Esophagus squamous epithelium (tissue), 4 donors: ENCODE measurements around the gene PEAR1.

Source experiments
- CTCF ChIP-seq, 6 experiments: fragments of 450-650 bp in 4 of 6; fragments of 200-600 bp in 2 of 6; sonication (generic) in 2 of 6; IDR thresholded peaks; one replicate each; pipeline ENCODE4 v1.5.1; 2016 to 2019; ENCODE audit warnings: antibody characterized with exemption in 6 of 6, mild to moderate bottlenecking in 4 of 6, moderate library complexity in 4 of 6
- POLR2A ChIP-seq, 4 donors: fragments of 450-650 bp; IDR thresholded peaks; one replicate each; pipeline ENCODE4 v1.6.1; 2017; ENCODE audit warnings: antibody characterized with exemption in 4 of 4, mild to moderate bottlenecking in 4 of 4, moderate library complexity in 3 of 4

GRCh38 chr1:156874142-156874541 is 19.4 kb upstream of the PEAR1 start:
- TF ChIP-seq POLR2A (IDR thresholded peaks at IDR 0.05) = no peak
- TF ChIP-seq CTCF (IDR thresholded peaks at IDR 0.05) = no peak
